Activated B cell treated with CpG ODN at 0.5 μM for 24 hours (primary cell): ENCODE measurements around the gene NEDD8. TPM values are rescaled to one million over a fixed set of nuclear protein-coding genes. Genes with fewer than 3 reads are reported as not detected.

Experiments
- ATAC-seq: fragments of 200-7000 bp; cut with Tn5 transposase; one replicate; pipeline ENCODE4 v1.10.0; 2021; ENCODE audit warnings: low read depth, mild to moderate bottlenecking, moderate library complexity
- CTCF ChIA-PET: fragments of 350-600 bp; sonication (Branson Sonifier 250); formaldehyde crosslinking; loops from one replicate; lab custom pipeline; 2021; ENCODE audit warnings: antibody characterized with exemption; lab: Charles Lee
- POLR2A ChIA-PET: fragments of 350-600 bp; sonication (Branson Sonifier 250); formaldehyde crosslinking; loops from one replicate; lab custom pipeline; 2021; ENCODE audit warnings: antibody characterized with exemption; lab: Charles Lee
- DNase-seq: peaks from one replicate; pipeline ENCODE4 v3.0.0; 2022
- H3K27ac Mint-ChIP-seq: one replicate; pipeline ENCODE4 v1.8.0; 2020; ENCODE audit warnings: mixed read lengths
- H3K27me3 Mint-ChIP-seq: one replicate; pipeline ENCODE4 v1.8.0; 2021; ENCODE audit warnings: mixed read lengths
- H3K36me3 Mint-ChIP-seq: one replicate; pipeline ENCODE4 v1.8.0; 2021; ENCODE audit warnings: low read depth, mixed read lengths
- H3K4me1 Mint-ChIP-seq: one replicate; pipeline ENCODE4 v1.8.0; 2021; ENCODE audit warnings: mixed read lengths
- H3K4me3 Mint-ChIP-seq: one replicate; pipeline ENCODE4 v1.8.0; 2020; ENCODE audit warnings: mild to moderate bottlenecking, mixed read lengths
- H3K9me3 Mint-ChIP-seq: one replicate; pipeline ENCODE4 v1.8.0; 2020; ENCODE audit warnings: mixed read lengths
- intact Hi-C: fragments of 100-400 bp; cut with micrococcal nuclease; formaldehyde crosslinking; loops from one replicate; pipeline ENCODE4 v1.15.1; 2024
- total RNA-seq: library from RNA; stranded (reverse); gene quantifications from 2 replicates; pipeline ENCODE4 v1.2.3, GENCODE V29; 2022
- TF ChIP-seq, protein P1 (sequence below): fragments of 200-600 bp; IDR thresholded peaks from one replicate; pipeline ENCODE4 v1.8.0; 2022; ENCODE audit warnings: antibody characterized with exemption, mild to moderate bottlenecking

Gene NEDD8
- total RNA-seq, 1 donor from 2014 or later, result 129 TPM

DNA sequence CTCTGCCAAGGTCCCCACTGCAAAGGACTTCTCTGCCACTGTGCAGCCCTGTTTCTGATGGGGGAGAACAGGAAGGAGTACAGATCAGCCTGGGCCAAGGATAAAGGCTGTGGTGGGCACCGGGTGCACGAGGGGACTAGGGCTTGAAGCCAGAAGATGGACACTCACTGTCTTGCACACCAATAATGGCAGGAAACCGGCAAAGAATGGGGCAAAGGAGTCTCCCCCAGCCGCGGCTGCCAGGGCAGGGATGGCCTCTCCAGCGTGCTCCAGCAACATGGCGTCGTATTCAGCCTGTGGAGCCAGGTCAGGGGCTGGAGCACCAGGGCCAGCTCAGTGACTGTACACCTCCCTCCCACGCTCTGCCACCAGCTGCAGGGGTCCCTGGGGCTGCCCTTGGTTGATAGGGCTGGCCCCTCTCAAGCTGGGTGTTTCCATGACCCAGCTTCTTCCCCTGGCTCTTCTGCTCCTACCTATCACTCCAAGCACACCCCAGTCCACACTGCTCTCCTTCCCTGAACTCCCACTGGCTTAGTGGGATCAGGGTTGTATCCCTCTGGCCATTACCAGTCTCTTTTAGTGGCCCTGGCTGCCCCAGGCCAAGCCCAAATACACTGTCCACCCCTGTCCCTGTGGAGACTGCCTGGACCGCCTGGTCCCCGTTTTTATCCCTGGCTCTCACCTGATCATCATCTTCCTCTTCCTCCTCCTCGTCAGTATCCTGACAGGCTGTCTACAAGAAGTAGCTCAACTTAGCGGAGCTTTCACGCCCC is 49.9 kb downstream of the NEDD8 start:
- DNase-seq (no peak), ATAC-seq (no peak)
- peaks cover 12% of the 10 kb centered on the region for H3K4me1 Mint-ChIP-seq
- CTCF ChIA-PET, result no interaction called here
- H3K36me3 Mint-ChIP-seq, result peaks cover 88% of the 10 kb centered on the region
- intact Hi-C loops, result no loop called here
- POLR2A ChIA-PET, result interaction anchor here (1.2 to 1.6 kb wide), 2 partner anchors 10 to 21 kb away, joined by 3 to 5 read pairs; partner anchors contain the start of genes IRF9 and REC8
- H3K4me3 Mint-ChIP-seq, result no peak overlapping the region
- TF ChIP-seq, protein P1, sequence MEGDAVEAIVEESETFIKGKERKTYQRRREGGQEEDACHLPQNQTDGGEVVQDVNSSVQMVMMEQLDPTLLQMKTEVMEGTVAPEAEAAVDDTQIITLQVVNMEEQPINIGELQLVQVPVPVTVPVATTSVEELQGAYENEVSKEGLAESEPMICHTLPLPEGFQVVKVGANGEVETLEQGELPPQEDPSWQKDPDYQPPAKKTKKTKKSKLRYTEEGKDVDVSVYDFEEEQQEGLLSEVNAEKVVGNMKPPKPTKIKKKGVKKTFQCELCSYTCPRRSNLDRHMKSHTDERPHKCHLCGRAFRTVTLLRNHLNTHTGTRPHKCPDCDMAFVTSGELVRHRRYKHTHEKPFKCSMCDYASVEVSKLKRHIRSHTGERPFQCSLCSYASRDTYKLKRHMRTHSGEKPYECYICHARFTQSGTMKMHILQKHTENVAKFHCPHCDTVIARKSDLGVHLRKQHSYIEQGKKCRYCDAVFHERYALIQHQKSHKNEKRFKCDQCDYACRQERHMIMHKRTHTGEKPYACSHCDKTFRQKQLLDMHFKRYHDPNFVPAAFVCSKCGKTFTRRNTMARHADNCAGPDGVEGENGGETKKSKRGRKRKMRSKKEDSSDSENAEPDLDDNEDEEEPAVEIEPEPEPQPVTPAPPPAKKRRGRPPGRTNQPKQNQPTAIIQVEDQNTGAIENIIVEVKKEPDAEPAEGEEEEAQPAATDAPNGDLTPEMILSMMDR, result no peak
- H3K9me3 Mint-ChIP-seq, result no peaks in the 10 kb centered on the region
- no peaks in the 10 kb centered on the region for H3K27me3 Mint-ChIP-seq
- peak overlapping the region; percentile 4 for H3K27ac Mint-ChIP-seq

DNA sequence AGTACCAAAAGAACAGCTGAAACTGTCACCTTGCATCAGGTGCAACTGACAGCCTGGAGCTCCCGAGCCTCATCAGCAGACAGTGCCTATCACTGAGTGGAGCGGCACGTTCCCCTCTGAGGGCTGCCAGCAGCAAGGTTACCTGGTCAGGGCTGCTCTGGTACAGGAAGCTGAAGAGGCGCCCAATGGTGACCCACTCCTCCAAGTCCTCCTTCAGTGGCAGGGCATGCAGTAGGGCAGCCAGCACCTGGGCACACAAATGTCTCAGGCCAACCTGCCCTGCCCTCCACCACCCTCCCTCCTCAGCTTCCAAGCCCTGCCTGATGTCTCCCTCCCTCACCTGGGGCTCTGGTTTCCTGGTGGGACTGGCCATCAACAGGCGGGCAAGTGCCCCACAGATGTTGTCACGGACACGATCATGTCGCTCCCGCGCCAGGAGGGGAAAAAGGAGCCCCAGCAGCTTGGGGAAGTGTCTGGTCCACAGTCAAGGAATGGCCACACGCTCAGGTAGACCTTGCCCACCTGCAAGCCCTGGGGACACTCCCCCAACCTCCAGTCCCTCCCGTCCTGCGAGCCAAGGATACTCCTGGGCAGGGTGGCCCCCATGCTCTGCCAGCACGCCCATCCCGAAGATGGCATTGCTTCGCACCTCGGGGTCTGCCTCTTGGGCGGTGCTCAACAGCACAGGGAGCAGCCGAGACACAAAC is 50.6 kb downstream of the NEDD8 start:
- H3K27me3 Mint-ChIP-seq, result no peaks in the 10 kb centered on the region
- H3K9me3 Mint-ChIP-seq, result no peaks in the 10 kb centered on the region
- no peak overlapping the region for H3K4me3 Mint-ChIP-seq
- H3K4me1 Mint-ChIP-seq, result peaks cover 7% of the 10 kb centered on the region
- TF ChIP-seq, protein P1, result no peak
- intact Hi-C loops, result no loop called here
- peaks cover 90% of the 10 kb centered on the region for H3K36me3 Mint-ChIP-seq
- DNase-seq (no peak), ATAC-seq (no peak)
- ChIA-PET POLR2A (interaction anchor here (1.6 kb wide), 1 partner anchor 21 kb away, joined by 5 read pairs; the partner anchor contains the start of gene IRF9), CTCF (interaction anchor here (2.3 kb wide), 1 partner anchor 21 kb away, joined by 6 read pairs; the partner anchor contains the start of gene IRF9)
- H3K27ac Mint-ChIP-seq, result no peak overlapping the region

DNA sequence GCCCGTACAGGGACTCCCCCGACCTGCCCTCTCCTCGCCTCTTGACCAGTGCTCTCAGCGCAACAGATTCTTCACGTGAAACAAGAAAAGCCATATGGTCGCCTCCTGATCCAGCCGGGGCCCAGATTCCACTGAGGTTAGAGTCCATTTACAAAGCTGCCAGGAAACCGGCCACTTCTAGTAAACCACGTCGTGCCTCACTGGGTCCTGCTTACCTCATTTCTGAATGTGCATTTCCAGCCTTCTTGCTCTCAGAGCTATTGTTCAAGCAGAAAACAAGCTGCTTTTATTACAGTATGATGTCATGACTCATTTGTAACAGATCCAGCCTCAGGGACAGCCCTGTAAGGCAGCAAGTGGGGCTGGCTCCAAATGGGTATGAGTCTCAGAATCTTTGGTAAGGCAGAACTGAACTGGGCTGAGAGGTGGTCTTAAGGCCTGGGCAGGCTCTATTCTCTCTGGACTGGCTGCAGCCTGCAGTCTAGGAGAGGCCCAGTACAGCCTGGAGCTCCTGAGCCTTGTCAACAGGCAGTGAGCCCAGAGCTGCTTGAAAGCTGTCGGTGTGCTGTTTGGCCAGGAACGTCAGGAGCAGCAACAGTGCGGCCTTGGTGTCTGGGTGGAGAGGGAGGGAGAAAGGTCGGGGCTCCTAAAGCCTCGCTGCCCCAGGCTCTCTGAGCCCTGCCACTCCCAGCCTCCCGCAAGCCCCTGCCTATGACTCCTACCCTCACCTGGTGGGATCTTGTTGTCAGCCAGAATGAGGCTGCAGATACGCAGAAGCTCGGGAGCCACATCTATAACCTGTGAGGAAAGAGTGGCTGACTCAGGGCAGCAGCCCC is 52.0 kb downstream of the NEDD8 start:
- Mint-ChIP-seq H3K9me3 (no peaks in the 10 kb centered on the region), H3K4me1 (peaks cover 7% of the 10 kb centered on the region), H3K36me3 (peaks cover 80% of the 10 kb centered on the region), H3K27ac (peak overlapping the region; percentile 71), H3K27me3 (no peaks in the 10 kb centered on the region), H3K4me3 (no peak overlapping the region)
- ChIA-PET CTCF (interaction anchor here (2.3 kb wide), 1 partner anchor 19 kb away, joined by 6 read pairs; the partner anchor contains the start of gene IRF9), POLR2A (interaction anchor here (1.0 to 2.0 kb wide), 4 partner anchors 9 to 33 kb away, joined by 3 to 16 read pairs (median 8); partner anchors contain the start of genes CHMP4A, IPO4, IRF9 and TM9SF1)
- TF ChIP-seq, protein P1, result no peak
- ATAC-seq, result no peak
- no peak for DNase-seq
- intact Hi-C loops, result no loop called here

DNA sequence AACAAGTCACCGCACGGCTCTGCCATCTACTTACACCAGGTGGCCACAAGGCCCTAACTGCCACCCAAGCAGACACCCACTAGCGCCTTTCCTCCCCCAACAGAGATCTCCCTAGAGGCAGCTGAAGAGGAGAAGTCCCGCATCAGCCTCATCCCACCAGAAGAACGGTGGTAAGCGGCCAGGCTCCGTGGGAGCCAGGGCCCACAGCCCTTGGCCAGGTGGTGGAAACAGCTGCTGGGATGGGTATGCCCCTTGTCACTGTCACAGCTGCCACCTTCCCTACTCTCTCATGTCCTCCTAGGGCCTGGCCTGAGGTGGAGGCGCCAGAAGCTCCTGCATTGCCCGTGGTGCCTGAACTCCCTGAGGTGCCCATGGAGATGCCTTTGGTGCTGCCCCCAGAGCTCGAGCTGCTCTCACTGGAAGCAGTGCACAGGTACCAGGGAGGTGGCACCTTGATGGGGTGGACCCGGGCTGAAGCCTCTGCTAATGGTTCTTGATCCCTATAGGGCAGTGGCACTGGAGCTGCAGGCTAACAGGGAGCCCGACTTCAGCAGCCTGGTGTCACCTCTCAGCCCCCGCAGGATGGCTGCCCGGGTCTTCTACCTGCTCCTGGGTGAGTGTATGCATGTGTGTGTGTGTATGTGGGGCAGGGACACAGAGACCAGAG is 52.7 kb downstream of the NEDD8 start:
- DNase-seq (no peak), ATAC-seq (peak; percentile 26)
- H3K4me1 Mint-ChIP-seq, result peaks cover 9% of the 10 kb centered on the region
- no peaks in the 10 kb centered on the region for H3K27me3 Mint-ChIP-seq
- ChIA-PET POLR2A (interaction anchor here (1.0 to 2.0 kb wide), 4 partner anchors 9 to 34 kb away, joined by 3 to 16 read pairs (median 8); partner anchors contain the start of genes CHMP4A, IPO4, IRF9 and TM9SF1), CTCF (interaction anchor here (2.3 kb wide), 1 partner anchor 19 kb away, joined by 6 read pairs; the partner anchor contains the start of gene IRF9)
- peak overlapping the region; percentile 71 for H3K27ac Mint-ChIP-seq
- no peaks in the 10 kb centered on the region for H3K9me3 Mint-ChIP-seq
- peaks cover 76% of the 10 kb centered on the region for H3K36me3 Mint-ChIP-seq
- TF ChIP-seq, protein P1, result no peak
- intact Hi-C loops, result no loop called here
- no peak overlapping the region for H3K4me3 Mint-ChIP-seq
